GM15510 (cell line): ENCODE results near the gene GUCY1A1.

Source experiments
- POLR2A ChIP-seq: IDR thresholded peaks from 3 replicates; pipeline ENCODE4 v1.6.1; 2011; ENCODE audit warnings: borderline replicate concordance; ENCODE audit not compliant: insufficient read length; ENCODE audit errors: extremely low read depth

GUCY1A1 gene

GRCh38 chr4:155704841-155705404 is 38.3 kb downstream of the GUCY1A1 start:
- no peak for TF ChIP-seq POLR2A

DNA sequence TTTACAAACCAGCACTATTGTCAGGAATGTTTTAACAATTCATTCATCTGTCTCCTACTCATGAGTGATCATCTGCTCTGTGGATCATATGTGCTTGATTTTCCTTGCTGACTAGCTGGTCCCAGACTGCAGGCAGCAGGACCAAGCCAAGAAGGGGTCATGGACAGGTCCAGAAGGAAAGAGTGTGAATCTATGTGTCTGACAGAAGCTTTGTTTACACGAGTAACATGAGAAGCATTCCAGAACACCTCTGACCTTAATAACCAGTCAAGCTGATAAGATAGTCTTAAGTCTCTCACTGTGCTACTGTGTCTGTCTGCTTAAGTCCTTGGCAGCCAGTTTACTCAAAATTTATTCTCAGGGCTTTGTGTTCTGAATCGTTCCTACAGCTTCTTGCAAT is 39.0 kb downstream of the GUCY1A1 start:
- no peak for TF ChIP-seq POLR2A

DNA sequence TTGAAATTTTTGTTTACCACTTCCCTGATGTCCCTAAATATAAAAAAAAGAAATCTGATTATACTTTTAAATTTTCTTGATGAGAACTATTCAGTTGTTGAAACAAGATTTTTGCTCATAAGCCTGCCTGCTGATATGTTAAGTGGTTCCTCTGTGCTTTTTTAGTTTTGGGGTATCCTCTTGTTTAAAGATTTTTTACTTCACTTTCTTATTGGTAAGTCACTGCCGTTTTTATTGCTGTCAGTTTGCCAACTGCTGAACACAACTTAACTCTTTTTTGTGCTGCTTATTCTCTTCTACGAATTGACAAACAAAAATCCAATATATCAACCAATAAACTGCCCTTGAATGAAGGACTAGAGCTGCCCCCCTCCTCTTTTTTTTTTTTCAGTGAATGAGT is 39.5 kb downstream of the GUCY1A1 start:
- TF ChIP-seq POLR2A, result no peak

DNA sequence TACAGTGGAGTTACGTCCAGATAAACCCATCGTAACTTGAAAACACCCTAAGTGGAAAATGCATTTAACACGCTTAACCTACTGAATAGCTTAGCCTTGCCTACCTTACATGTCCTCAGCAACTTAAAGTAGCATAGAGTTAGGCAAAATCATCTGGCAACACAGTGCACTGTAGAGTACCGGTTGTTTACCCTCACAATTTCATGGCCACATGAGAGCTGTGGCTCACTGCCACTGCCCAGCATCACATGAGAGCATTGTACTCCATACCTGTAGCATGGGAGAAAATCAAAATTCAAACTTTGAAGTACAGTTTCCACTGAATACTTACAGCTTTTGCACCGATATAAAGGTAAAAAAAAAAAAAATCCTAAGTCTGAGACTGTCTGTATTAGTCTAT is 40.6 kb downstream of the GUCY1A1 start:
- TF ChIP-seq POLR2A, result no peak

- TF ChIP-seq POLR2A, result no peak
These were observed 42.1 kb downstream of the GUCY1A1 start for GRCh38 chr4:155708782-155709181.

GRCh38 chr4:155709918-155710317 is 43.3 kb downstream of the GUCY1A1 start:
- TF ChIP-seq POLR2A, result no peak

- TF ChIP-seq POLR2A, result no peak
These were observed 44.9 kb downstream of the GUCY1A1 start for GRCh38 chr4:155711556-155711955.

DNA sequence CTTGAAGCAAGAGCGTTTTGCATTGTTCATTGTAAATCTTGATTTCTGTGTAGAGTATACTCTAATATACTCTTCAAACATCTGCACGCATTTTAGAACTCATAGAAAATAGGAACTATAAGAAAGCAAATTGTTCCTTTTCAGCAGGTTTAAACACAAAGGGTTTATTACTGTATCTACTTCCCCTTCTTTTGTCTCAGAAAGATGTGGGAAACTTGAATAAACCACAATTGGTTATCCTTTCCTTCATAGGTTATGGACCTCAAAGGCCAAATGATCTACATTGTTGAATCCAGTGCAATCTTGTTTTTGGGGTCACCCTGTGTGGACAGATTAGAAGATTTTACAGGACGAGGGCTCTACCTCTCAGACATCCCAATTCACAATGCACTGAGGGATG is 46.2 kb downstream of the GUCY1A1 start:
- TF ChIP-seq POLR2A, result no peak

DNA sequence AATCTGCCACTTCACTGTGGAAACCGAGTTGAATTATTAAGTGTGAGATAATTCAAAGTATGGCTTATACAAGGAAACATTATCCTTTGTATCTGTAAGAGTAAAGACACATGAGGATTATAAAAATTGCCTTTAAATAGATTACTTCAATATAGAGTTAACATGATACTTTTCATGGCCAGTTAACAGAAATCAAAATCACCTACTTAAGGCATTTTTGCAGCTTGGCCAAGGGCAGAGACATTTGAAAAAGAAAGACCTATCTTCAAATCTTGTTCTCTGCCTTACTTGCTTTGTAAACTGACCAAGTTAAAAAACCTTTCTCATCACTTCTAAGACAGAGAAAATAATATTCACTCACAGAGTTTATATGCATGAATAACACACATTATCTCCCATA is 47.3 kb downstream of the GUCY1A1 start:
- no peak for TF ChIP-seq POLR2A

GRCh38 chr4:155722336-155722735 is 55.7 kb downstream of the GUCY1A1 start:
- TF ChIP-seq POLR2A, result no peak

DNA sequence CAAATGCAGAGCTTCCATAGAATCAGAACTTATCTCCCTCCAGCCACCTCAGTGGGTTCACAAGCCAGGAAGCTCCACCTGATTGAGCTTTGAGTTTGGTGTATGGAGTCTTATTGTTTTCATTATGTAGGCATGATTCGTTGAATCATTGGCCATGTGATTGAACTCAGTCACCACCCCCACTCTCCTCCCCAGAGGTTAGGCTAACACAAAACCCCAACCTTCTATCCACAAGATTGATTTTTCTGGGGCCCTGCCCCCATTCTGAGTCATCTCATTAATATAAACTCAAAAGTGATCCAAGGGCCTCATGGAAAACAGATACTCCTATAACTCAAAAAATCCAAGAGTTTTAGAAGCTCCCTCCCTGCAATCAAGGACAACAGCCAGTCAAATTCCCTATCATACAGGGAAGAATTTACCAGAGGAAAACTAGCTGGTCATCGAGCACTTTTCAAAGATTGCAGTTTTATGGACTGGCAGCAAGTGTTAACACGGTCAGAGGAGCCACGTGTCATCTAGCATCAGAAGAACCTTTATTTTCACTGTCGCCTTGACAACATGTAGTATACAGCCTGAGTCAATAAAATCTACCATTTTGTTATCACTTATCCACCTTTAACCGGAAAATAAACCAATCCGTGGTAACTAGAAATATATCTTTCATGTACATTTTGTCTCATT is 56.3 kb downstream of the GUCY1A1 start:
- TF ChIP-seq POLR2A, result no peak

DNA sequence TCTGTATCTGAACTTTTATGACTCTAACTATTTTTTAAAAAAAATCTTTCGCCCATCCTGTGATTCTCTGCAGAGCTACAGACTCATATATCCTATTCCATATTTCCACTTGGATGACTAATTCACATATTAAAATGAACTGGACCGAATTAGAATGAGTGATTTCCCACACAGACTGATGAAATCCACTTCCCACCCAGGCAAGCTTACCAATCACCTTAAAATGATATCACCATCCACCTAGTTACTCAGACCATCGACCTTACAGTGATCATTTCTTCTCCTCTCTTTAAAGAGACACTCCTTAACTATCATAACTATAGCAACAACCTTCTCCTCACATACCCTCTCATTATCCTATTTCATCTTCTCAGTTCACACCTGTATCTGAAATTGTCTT is 58.1 kb downstream of the GUCY1A1 start:
- TF ChIP-seq POLR2A, result no peak

DNA sequence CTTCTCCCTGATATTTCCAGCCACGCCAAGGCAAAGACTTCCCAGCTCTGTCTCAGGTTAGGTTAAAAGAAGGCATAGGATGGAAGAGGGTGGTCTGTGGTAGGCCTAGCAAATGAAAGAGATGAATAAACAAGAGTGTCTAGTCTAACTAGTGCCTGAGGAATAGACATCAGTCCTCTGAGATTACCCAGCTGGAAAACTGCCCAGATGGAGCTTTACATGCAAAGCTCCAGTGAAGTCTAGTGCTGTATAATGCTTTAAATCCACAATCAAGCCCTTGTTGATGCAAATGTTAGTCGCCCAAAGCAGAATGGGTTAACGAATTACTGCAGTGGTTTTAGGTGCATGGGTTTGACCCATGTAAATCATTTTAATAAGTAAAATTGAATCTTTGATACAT is 67.4 kb downstream of the GUCY1A1 start:
- TF ChIP-seq POLR2A, result no peak

DNA sequence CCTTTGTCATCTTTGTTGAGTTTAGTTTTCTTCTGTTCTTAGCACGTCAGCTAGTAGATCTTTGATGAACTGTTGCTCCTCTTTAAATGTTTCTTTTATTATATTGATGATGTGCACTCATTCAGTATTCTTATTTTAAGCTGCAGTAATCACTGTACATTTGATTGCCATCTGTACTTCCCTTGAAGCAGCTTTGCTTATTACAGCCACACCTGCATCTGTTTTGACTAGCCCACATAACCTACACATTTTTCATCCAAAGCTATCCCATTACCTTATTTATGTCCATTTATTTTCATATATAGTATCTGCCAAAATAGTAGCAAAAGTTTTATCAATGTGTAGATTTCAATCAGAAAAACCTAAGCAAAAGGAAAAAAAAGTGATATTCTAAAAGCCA is 68.3 kb downstream of the GUCY1A1 start:
- no peak for TF ChIP-seq POLR2A

- no peak for TF ChIP-seq POLR2A
These were observed 68.8 kb downstream of the GUCY1A1 start for GRCh38 chr4:155735496-155735895.

GRCh38 chr4:155738548-155738947 is 71.9 kb downstream of the GUCY1A1 start:
- TF ChIP-seq POLR2A, result no peak

DNA sequence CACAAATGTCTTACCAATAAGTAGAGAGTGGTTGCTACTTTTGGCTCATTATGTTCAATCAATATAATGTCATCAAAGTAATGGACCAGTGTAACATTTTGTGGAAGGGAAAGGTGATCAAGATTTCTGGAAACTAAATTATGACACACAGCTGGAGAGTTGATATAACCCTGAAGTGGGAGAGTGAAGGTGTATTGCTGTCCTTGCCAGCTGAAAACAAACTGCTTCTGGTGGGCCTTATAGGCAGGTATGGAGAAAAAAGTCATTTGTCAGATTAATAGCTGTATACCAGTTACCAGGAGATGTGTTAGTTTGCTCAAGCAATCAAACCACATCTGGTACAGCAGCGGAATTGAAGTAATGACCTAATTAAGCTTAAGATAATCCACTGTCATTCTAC is 74.9 kb downstream of the GUCY1A1 start:
- TF ChIP-seq POLR2A, result no peak

- no peak for TF ChIP-seq POLR2A
These were observed 75.8 kb downstream of the GUCY1A1 start for GRCh38 chr4:155742310-155743015.
